ENCODE measurements around the gene STARD13.
A peak's percentile ranks its signal among the peaks of the same experiment; 100 is the strongest.
"Not testable (repeated sequence)": the region's sequence is repeated elsewhere in the genome, so short reads cannot be mapped to it uniquely, and the experiment has no call there.

Gene STARD13

DNA sequence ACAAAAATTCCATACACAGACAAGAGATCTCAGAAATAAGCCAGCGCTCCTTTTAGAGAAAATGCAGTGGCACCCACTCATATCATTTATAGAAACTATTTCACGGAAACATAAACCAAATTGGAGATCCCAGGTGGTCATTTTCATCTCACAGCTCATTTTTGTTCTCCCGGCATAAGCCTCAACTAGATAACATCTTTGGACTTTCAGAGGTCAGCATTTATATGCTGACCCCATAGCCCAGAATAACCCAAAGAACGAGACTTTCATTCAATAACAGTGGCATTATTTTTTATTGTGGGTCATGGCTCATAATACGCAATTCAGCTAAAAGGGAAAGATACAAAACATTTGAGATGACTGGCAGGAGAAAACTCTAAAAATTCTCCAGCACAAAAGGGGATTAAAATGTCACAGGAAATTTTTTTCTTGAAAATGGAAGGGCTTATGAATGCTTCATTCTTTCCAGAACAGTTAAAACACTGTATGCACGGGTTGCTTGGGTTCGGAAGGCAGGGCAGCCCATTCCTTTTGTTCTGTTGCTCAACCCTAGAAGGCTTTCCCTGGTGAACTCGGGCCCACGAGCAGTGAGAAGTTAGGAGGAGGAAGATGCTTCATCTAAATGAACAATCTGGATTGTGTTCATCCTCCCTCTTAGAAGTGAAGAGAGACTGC lies 24.0 kb downstream of the STARD13 start:
- DNase-seq: peak in 40 of 42 donors; percentile 24 to 82 (median 54)
- intact Hi-C loops (cut with DNase I): loop anchor here (5.0 kb wide), 1 partner anchor 34 kb away; no protein-coding TSS in a partner anchor

DNA sequence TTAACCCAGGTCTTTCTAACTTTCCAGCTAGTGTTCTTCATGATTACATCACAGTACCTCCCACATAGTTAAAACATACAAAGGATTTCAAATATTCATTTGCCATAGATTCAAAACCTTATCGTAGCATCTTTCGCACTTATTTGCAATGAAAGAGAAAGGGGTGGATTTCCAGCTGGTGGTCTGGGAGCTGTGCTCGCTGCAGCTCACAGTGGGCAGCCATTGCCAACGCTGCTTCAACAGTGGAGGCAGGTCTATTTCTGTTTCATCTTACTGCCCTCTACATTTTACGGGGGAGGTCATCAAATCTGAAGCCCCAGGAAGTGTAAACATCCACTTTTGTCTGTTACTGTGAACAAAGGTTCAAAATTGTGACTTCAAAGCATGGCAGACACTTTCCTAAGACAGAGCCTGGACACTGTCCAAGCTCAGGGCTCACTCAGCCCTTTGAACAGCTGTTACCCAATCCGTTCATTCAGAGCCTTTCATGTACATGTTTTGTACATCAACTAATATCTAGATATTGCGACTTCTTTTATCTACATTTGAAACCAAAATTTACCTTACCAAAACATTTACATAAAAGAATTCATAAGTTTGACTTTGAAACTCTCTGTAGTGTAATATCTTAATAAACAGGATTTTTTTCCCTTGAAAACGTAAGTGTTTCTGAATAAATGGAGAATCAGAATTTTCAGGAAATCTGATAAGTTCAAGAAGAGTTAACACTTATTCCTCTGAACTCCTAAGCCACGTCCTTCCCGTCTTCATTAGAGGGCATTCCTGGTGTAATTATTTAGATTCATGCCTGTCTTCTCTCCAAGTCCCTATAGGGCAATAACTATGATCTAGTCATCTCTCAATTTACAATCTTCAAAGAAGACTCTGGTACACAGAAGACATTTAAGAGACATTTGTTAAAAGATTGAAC lies 25.1 kb downstream of the STARD13 start:
- intact Hi-C loops (cut with DNase I): loop anchor here (5.0 kb wide), 1 partner anchor 33 kb away; no protein-coding TSS in a partner anchor
- peak in 1 of 42 donors; percentile 53 for DNase-seq

DNA sequence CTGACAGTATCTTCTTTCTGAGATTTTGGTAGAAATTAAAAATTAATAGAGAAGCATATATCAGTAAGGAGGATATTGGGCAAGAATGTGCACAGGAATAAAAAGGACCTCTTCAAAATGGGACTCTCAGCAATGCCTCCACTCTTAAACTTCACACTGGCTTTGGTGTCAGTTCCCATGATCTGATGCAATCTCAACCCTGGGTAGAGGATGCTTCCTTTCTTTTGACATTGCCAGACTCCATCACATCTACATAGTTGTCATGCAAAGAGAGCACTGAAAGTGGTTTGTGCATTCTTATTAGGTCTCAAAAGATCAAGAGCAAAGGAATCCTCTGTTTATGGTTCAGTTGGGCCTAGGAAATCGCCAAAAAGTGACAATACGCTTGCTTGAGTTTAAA lies 26.3 kb downstream of the STARD13 start:
- DNase-seq: no peak
- intact Hi-C loops (cut with DNase I): no loop called here

DNA sequence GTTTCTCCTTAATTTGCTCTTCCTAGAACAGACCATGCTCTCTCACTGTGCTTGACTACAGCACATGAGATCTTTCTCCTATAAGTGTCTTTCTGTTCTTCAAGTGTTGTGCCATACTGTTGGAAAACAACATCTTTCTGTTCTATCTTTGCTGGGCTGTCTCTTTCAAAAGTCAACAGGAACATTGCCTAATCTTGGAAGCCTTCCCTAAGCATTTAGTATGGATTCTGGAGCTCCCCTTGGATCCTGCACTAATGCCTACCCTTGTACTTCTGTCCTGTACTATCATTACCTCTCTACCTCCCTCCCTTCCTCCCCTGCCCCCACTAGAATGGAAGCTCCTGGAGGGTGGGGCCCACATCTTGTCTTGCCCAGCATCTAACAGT lies 26.8 kb downstream of the STARD13 start:
- DNase-seq: no peak
- intact Hi-C loops (cut with DNase I): no loop called here

DNA sequence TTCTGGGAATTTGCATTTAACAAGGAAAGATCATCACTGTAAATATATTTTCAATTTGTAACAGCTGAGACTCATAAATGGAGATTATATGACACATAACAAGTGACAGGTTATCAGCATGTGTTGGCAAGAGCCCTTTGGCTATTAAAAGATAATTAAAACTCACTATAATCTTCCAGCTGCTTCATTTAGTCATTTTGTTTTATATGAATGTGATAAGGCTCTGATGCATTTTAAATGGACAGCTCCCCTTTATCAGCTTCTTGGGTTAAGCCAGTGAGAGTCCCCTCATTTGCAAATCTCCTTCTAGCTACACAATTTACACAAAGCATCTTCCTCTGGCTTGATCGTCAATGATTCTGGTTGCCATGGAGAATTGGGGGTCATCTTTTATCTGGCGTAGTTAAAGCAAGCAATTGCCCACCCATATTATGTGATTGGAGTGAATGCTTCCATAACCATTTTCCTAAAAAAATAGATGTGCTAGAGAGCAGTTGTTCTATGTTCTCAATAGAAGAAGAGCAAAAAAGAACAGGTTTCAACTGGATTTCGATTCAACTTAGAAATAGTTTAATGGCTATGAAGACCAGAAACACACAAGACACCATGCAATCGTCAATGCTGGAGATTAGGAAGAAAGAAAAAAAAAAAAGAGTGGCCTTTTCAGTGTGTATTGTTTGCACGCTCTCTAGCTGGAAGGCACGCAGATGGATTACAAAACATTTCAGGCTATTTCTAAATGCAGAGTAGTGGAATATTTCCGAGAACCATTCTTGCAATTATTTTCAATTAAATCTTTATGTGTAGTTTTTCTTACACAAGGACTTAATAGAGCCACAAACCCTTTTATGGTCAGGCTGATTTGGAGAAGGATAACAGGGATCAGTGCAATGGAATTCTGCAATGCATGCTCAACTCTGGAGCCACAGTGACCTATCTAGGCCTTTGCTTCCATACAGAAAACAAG lies 27.4 kb downstream of the STARD13 start:
- DNase-seq: no peak
- intact Hi-C loops (cut with DNase I): no loop called here

DNA sequence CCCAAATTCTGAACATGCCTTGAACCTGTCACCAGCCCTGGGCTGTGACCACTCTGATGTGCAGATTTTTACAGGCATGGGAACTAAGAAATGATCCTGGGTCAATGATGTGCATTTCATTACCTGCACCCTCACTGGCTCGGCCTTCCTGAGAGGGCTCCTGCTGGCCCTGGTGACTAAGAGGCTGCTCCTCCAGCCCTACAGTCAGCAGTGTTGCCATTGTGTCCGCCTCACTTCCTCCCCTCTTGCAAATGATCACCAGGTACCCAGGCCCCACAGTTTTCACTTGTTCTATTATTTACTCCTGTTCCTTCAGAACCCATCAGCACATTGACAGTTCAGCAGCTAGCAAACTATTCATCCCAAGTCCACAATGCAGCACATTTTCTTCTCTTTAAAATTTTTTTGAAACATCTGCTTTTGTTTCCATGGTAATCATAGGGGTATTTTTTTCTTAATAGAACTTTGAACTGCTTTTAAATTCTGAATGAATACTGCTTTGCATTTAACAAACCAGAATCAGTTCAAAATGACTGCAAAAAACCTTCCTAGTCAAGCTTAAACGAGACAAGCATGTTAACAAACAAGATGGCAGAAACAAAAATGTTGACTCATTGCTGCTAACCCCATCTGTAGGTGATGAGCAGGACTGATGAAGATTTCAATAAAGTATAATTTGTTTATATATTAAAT lies 29.3 kb downstream of the STARD13 start:
- intact Hi-C loops (cut with DNase I): no loop called here
- DNase-seq: peak in 1 of 42 donors; percentile 35

DNA sequence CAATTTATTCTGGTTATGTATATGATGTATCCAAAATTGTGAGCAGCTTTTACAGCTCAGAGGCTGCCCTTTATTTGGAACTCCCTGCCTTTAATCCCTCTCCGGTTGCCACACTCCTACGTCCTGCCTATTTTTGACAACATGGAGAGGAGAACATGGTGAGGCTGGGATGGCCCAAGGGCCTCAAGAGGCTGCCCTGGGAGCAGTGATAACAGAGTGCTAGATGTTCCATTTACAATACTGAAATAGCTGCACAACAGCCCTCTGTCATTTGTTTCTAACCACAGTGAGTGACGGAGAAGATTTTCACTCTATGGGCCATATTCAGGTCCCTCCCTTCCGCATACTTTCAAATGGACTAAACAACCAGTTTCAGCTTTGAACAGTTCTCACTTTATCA lies 33.4 kb downstream of the STARD13 start:
- intact Hi-C loops (cut with DNase I): no loop called here
- DNase-seq: peak in 2 of 42 donors; percentile 14 to 22

DNA sequence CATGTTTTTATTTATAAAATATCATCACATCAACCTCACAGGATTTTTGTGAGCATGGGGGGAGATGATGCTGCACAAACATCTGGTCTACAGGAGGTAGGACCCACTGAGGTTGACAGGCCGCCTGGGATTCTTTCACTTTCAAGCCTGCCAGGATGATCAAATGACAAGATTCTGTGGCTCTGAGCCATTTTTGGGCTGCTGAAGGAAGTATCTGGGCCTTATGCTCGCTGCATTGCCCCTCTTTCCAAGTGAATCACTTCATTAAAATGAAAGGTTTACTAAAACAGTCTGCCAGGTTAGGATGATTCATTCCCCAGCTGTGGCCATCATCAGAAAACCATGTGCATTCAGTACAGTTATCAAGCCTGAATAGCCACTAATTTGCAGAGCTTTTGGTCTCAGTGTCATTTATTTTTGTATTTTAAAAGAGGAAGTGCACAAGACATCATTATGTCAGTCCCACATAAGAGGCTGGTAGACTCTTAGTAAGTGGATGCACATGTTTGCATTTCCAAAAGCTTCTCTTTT lies 34.4 kb downstream of the STARD13 start:
- peak in 1 of 42 donors; percentile 65 for DNase-seq
- intact Hi-C loops (cut with DNase I): no loop called here

DNA sequence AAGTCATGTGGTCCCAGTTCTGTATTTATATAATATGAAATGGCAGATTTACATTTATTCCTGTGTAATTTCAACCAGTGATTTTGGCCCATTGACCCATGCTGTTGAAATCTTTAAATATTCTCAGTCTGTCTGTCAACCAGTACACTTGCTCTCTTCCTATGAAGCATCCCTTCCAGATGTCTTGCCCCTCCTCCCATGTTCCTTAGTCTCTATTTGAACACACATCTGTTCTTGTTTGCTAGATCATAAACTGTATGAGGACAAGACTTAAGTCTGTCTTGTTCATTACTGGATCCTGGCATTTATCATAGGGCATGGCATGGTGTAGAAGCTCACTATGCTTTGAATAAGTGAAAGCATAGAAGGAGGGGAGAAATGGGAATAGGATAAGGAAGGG lies 34.9 kb downstream of the STARD13 start:
- DNase-seq: peak in 1 of 42 donors; percentile 3
- intact Hi-C loops (cut with DNase I): no loop called here

DNA sequence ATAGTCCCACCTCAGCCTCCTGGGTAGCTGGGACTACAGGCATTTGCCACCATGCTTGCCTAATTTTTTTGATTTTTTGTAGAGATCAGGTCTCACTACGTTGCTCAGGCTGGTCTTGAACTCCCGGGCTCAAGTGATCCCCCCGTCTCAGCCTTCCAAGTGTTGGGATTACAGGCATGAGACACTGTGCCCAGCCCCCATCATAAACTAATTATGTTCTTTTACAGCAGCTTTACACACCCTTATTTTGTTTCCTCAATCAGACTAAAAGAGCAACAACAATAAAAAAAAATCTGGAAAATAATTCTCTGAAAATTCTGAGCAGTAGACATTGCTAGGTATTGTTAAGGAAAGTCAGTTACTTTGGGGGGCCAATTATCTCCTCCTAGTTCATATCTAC lies 35.7 kb downstream of the STARD13 start:
- intact Hi-C loops (cut with DNase I): no loop called here
- DNase-seq: peak in 1 of 42 donors; percentile 5

DNA sequence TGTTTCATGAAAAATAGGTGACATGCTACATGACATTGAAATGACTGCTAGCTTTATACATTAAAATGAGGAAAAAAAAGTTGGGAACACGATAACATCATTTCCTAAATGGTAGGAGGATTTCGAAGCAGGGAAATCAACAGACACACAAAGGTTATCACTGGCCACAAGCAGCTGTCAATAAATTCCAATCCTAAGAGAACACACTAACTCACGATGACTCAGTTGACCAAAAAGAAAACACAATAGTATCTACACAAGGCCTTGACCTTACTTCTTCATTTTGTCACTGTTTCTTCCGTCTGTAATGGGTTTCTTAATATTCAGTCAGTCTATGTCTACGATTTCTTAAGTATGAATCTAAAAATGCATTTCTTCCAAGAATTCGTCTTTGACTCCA lies 36.5 kb downstream of the STARD13 start:
- no peak for DNase-seq
- intact Hi-C loops (cut with DNase I): no loop called here

DNA sequence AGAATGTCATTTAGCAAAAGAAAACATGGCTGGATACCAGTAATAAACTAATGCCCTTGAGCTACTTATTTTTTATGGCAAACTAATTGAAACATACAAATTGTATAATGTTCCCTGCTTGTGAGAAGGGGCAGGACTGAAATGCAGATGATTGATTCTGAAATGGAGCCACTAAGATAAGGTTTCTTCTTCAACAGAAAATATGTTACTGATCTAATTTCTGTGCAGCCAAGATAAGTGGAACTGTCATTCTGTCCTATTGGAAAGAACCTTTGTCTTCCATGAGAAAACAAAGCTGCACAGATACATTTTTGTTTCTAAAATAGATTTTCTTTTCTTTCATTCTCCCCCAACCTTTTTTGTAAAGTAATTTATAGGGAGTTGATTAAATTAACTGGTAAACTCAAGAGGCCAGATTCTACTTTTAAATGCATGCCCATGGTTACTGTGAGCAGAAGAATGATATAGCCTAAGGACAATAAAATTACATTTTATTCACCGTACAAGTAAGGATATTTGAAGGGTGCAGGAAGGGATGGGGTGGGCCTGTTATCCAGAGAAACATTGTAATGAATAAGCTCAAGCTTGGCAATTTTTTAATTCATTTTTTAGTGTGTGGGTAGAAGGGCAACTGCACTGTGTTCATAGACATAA lies 39.9 kb downstream of the STARD13 start:
- no peak for DNase-seq
- intact Hi-C loops (cut with DNase I): no loop called here

DNA sequence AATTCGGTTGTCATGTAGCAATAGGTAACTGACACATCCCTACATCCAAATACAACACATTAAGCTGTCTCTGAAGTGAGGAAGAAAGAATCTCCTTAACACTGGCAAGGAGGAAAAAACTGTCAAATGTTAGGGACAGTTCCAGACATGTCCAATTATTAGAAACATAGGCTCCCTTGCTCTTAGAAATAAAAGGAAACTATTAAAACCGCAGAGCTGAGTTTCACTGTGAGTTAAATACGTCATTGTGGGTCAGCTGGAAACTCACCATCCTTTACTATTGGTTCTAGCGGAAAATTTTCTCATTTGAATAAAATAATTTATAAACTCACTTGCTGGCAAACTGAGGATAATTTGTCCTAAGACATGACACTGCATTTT lies 40.7 kb downstream of the STARD13 start:
- intact Hi-C loops (cut with DNase I): no loop called here
- DNase-seq: no peak

DNA sequence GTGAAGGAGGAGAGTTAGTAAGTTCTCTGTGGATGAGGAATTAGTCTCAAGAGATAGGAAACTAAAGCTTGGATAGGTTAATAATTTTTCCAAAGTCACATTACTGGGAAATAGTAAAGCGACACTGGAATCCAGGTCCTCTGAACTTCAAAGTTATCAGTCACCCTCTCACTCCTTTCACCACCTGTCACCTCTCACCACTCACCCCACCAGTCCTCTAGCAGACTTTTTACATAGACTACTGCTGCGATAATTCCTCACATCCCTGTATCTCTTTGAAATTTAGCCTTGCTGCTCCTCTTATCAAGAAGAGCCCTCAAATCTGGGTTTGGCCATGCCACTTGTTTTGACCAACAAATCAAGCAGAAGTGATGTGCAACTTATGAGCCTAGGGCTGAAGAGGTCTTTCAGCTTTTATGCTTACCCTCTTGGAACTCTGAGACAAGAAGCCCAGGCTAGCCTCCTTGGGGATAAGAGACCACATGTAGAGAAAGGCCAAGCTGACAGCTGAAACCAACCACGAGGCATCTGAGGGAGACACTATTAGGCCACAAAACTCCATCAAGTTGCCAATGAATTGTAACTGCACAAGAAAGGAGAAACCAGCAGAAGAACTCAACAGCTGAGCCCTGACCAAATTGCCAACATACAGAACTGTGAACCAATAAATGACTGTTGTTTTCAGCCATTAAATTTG lies 41.2 kb downstream of the STARD13 start:
- intact Hi-C loops (cut with DNase I): no loop called here
- no peak for DNase-seq

DNA sequence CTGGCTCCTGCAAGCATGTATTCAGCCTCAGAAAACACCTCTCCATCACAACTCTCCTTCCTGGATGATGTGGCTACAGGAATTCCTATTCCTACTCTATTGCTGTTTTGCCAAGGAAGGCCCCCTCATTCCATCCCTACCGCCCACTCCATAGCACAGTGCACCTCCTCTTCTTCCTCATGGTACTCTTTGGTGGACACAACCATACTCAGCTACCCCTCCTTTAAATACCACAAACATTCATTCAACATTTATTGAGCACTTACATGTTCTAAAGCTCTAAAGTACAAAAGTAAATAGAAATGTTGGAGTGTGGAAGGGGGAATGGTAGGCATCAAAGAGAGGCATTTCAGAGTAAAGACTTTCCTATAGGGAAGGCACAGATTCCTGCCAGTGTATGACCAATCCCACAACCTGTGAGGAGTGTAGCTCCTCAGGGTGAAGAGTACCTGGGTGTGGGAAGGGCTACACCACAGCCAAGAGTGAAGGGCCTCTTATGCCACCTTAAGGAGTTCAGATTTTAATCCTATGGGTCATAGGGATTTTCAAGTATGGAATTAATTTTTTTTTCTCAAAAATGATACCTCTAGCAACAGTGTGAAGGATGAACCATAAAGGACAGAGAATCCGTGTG lies 42.5 kb downstream of the STARD13 start:
- intact Hi-C loops (cut with DNase I): no loop called here
- no peak for DNase-seq

DNA sequence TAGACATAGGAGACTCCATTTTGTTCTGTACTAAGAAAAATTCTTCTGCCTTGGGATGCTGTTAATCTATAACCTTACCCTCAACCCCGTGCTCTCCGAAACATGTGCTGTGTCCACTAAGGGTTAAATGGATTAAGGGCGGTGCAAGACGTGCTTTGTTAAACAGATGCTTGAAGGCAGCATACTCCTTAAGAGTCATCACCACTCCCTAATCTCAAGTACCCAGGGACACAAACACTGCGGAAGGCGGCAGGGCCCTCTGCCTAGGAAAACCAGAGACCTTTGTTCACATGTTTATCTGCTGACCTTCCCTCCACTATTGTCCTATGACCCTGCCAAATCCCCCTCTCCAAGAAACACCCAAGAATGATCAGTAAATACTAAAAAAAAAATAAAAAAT lies 43.2 kb downstream of the STARD13 start:
- intact Hi-C loops (cut with DNase I): not testable (repeated sequence)

DNA sequence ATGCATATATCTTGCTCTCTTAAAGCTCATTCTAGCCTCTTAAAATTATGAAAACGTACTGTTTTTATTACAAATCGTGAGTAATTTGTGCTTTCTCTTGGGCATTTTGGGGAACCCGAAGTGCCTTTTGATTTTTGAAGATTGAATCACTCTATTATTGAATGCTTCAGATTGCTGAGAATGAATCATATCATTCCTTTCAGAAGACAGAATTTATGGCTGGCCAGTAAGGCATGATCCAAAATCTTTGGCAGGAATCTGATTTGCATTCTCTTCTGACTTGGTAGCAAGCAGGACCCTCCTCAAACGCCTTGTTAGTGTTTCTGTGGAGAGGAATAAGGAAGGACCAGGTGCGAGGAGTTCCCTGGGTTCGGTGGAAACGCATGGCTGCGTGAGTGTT lies 49.5 kb downstream of the STARD13 start:
- intact Hi-C loops (cut with DNase I): loop anchor here (10.0 kb wide), 1 partner anchor 489 kb away; no protein-coding TSS in a partner anchor
- DNase-seq: no peak

More for the DNA sequence above, 43.2 kb downstream of the STARD13 start:
- not testable (repeated sequence) for DNase-seq

Data from head of caudate nucleus (tissue), 42 donors.